Measurements from ENCODE around the gene FAM50A.

GRCh38 chrX:154458954-154459778 lies 15.2 kb downstream of the FAM50A start:
- TF ChIP-seq YY1 (IDR thresholded peaks at IDR 0.05), result no peak
- no peak for TF ChIP-seq CTCF (IDR thresholded peaks at IDR 0.05; ENCODE audit: low read depth, low read length, missing input control)
- no peak for TF ChIP-seq REST (IDR thresholded peaks at IDR 0.05)
- TF ChIP-seq EGR1 (IDR thresholded peaks at IDR 0.05; ENCODE audit: low read depth in 2 of 2), result no peak
- TF ChIP-seq FOXA1 (IDR thresholded peaks at IDR 0.05), result no peak
- TF ChIP-seq GABPA (IDR thresholded peaks at IDR 0.05 in 1 of 2, conservative IDR thresholded peaks at IDR 0.05 in 1 of 2), result no peak

Measured in liver (tissue), 3 donors.